GM13977 (cell line): ENCODE results near the gene SSRP1.

ENCODE experiments used
- DNase-seq: peaks from one replicate; pipeline ENCODE4 v3.0.0; 2012; ENCODE audit warnings: low spot score
- CTCF ChIP-seq: IDR thresholded peaks from 2 replicates; pipeline ENCODE4 v1.5.1; 2012; ENCODE audit warnings: mild to moderate bottlenecking, control low read depth; ENCODE audit not compliant: insufficient read depth; ENCODE audit errors: extremely low read depth, missing control alignments
- in situ Hi-C: fragments of 300-500 bp; cut with MboI; formaldehyde crosslinking; loops from one replicate; pipeline ENCODE4 v1.12.0; 2022; ENCODE audit warnings: low sequenced_read_pairs, low pct_unique_long_range_greater_than_20kb, mixed read lengths, inconsistent platforms; ENCODE audit not compliant: unreplicated experiment

Gene SSRP1

DNA sequence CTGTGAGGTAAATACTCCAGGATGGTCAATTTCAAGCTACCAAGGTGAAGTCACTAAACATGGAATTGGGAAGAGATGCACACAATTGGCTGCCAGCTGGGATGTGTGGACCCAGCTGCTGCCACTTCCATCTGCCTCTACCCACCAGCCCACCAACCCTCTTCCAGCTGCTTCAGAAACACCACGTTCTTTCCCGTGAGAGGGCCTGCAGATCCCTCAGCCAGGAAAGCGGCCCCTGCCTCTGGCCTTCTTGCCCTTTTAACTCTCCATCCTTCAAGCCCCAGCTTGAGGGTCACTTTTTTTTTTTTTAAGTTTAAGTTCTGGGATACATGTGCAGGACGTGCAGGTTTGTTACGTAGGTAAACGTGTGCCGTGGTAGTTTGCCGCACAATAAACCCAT lies 25.3 kb upstream of the SSRP1 start:
- no peak for TF ChIP-seq CTCF
- DNase-seq: no peak
- in situ Hi-C loops: loop anchor here (25.0 kb wide), 2 partner anchors 151 to 276 kb away; partner anchors contain the start of genes SLC43A1 and YPEL4

GRCh38 chr11:57359896-57360690 lies 24.4 kb upstream of the SSRP1 start:
- no peak for DNase-seq
- in situ Hi-C loops: loop anchor here (25.0 kb wide), 2 partner anchors 152 to 277 kb away; partner anchors contain the start of genes SLC43A1 and YPEL4
- TF ChIP-seq CTCF: no peak

DNA sequence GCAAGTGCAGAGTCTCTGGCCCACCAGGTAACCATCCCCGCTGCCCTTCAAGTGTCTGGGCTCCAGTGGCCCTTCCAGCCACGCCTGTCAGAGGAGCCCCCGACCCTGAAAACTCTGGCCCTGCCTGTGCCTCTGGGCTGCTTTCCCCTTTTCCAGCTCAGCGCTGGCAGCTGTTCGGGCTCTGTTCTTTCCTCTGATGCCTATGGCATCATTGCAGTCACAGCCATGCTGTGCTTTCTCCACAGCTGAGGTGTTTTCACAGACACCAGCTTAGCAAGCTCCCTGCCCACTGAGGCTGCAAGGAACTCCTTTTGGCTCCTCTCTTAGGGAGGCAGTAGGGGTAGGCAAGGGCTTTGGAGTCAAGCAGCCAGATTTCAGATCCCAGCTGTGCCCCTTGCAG lies 23.7 kb upstream of the SSRP1 start:
- no peak for DNase-seq
- no peak for TF ChIP-seq CTCF
- in situ Hi-C loops: loop anchor here (25.0 kb wide), 2 partner anchors 153 to 278 kb away; partner anchors contain the start of genes SLC43A1 and YPEL4

- DNase-seq: no peak
- no peak for TF ChIP-seq CTCF
- in situ Hi-C loops: loop anchor here (25.0 kb wide), 2 partner anchors 153 to 278 kb away; partner anchors contain the start of genes SLC43A1 and YPEL4
These were observed 23.3 kb upstream of the SSRP1 start for GRCh38 chr11:57358991-57359390.

- in situ Hi-C loops: loop anchor here (25.0 kb wide), 2 partner anchors 154 to 279 kb away; partner anchors contain the start of genes SLC43A1 and YPEL4
These were observed 22.9 kb upstream of the SSRP1 start for GRCh38 chr11:57358543-57358961.

GRCh38 chr11:57357856-57358255 lies 22.2 kb upstream of the SSRP1 start:
- DNase-seq: no peak
- TF ChIP-seq CTCF: no peak
- in situ Hi-C loops: loop anchor here (25.0 kb wide), 2 partner anchors 154 to 279 kb away; partner anchors contain the start of genes SLC43A1 and YPEL4

More at GRCh38 chr11:57358543-57358961, 22.9 kb upstream of the SSRP1 start:
- DNase-seq: no peak
- TF ChIP-seq CTCF: no peak
